NCI-H1417 treated with DMSO at 0.1 percent for 48 hours (cell line): ENCODE results near the gene VAV2.

Experiments used
- DNase-seq: peaks from one replicate; lab custom pipeline; 2025; lab: John Stamatoyannopoulos, UW

The VAV2 gene

DNA sequence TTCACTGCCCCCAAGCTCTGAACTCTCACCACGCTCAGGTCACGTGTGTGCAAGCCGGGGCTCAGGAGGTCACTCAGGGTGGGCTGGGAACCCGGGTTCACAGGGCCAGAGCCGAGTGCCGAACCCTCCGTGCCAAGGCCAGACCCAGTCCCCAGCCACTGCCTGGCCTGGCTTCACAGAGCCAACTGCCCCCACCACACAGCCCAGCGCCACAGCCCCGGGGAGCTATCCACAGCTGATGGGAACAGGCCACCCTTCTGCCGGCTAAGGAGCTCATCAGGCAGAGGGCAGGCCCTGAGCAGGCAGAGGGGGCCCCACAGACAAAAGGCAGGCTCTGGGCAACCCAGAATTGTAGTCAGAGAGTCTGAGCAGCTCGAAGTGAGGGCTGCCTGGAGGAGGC is 117.0 kb downstream of the VAV2 start:
- no peak for DNase-seq

DNA sequence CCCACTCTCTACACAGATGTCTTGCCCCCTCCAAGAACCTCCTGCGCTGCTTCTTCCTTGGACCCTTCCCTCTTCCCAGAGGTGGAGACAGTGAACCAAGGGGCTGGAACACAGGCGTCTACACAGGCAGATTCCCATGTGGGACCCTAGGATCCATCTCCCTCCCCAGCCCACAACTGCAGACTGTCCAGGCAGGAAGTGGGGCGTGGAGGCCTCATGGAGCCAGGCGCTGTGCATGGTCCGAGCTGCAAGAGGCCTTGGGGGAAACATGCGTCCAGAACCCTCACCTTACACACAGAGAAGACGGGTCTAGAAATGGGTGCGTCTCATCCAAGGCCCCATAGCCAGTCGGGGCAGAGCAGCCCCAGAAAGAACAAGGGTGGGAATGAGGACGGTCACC is 117.5 kb downstream of the VAV2 start:
- DNase-seq, result no peak

DNA sequence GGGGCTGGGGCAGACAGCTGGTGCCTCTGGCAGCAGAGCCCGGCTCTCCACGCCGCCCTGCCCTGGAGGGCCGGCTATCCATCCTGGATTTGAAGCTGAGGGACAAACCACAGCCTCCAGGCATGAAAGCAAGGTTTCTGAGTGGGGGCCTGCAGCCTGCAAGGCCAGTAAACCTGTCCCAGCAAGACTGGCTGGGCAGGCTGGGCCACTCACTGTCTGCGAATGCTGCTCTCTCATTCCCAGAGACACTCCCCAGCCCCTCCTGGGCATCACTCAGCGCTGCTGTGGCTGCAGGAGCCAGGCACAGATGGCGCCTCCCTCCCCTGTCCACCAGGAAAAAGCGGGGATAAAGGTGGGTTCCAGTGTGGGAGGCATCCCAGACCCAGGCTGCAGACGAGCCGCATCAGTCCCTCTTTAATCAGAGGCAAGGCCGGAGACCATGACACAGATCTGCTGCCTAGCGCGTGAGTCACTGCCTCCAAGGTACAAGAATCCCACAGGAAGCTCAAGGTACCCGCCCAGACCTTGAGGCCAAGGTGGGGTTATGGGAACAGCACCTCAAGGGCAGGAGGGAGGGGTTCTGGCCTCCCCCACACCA is 118.0 kb downstream of the VAV2 start:
- no peak for DNase-seq

DNA sequence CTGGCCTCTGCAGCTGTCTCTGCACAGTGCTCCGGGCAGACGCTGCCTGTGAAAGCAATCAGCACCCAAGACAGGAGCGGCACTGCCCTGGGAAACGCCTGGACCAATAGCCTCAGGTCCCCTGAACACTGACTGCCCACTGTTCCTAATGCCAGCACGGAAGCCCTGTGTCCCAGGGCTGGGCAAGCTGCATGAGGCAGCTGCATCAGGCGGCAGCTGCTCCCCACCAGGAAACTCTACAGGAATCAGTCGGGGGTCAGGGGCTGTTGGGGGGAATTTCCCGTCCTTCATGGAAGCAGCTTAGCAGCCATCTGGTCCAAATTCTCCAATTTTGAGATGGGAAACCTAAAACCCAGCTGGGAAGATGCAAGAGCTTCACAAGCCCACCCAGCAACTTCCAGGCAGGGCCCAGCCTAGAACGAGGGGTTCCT is 118.6 kb downstream of the VAV2 start:
- no peak for DNase-seq

GRCh38 chr9:133873009-133873408 is 119.1 kb downstream of the VAV2 start:
- DNase-seq, result no peak

GRCh38 chr9:133870598-133871595 is 121.2 kb downstream of the VAV2 start:
- DNase-seq, result no peak

GRCh38 chr9:133869674-133870405 is 122.3 kb downstream of the VAV2 start:
- no peak for DNase-seq

GRCh38 chr9:133868203-133868602 is 123.9 kb downstream of the VAV2 start:
- DNase-seq, result no peak

- DNase-seq, result no peak
Observed at GRCh38 chr9:133866946-133867345, 125.2 kb downstream of the VAV2 start.

DNA sequence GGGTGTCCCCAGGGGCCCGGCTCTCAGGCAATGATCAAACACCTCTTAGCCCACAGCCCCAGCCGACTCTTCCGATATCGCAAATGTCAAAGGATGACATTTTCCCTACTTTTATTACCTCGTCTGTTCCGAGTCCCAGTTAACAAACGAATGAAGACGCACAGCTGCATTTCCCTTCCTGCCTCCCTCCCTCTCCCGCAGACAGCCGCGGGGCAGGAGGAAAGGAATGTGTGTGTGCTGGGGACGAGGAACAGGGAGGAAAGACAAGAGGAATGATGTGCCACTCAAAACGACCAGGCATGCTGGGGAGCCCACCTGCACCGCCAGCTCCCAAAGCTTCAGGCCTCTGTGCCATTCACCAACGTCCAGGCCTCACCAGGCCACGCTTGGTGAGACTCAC is 128.1 kb downstream of the VAV2 start:
- DNase-seq, result no peak

GRCh38 chr9:133863257-133863592 is 128.9 kb downstream of the VAV2 start:
- DNase-seq, result no peak

DNA sequence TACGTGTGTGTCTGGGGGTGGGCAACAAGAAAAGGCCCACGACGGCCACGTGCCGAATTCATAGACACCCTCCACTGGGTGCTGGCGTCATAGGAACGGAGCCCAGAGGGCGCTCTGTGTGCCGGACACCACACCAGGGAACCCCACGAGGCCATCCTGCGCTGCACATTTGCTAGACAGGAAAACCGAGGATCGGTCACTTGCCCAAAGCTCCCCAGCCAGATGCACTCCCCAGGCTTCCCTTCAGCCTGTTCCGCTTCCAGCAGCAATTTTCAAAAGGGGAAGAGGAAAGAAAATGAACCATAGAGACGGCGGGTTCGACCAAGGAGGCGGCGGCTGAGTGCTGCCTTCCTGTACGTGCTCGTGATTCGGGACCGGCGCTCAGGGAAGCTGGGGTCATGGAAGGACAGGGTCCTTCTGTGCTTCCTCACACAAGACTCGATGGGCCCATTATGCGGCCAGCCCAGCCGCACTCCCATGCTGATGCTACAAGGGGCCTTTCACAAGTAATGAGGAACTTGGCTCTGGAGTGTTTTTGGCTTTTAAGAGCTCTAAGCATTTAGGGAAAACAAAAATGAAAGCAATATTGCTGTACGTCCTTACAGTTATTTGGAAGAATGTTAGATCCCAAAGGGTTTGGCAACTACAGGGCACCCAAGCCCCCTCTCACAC is 129.4 kb downstream of the VAV2 start:
- no peak for DNase-seq

GRCh38 chr9:133861692-133862091 is 130.4 kb downstream of the VAV2 start:
- DNase-seq, result no peak

DNA sequence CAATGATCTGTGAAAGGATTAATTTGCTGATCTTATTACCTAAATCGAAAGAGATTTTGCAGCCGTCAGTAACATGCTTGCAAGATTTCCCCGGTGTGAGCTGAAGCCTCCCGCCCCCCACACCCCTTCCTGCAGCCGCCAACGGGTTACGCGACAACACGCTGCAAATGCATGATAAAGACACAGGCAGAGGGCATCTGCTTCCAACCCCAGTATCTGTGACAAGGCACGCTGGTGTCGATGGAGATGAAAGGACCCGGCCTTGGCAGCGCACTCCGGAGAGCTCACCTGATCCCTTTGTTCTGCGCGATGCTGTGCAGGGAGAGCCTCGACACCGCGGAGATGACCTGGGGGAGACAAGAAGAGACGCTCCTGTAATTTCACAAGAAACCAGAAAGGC is 131.0 kb downstream of the VAV2 start:
- no peak for DNase-seq

- DNase-seq, result no peak
Observed at GRCh38 chr9:133858771-133859170, 133.4 kb downstream of the VAV2 start.

- DNase-seq, result no peak
Observed at GRCh38 chr9:133857639-133858038, 134.5 kb downstream of the VAV2 start.

- DNase-seq, result no peak
Observed at GRCh38 chr9:133856798-133857197, 135.3 kb downstream of the VAV2 start.

- DNase-seq, result no peak
Observed at GRCh38 chr9:133855802-133856521, 136.2 kb downstream of the VAV2 start.

DNA sequence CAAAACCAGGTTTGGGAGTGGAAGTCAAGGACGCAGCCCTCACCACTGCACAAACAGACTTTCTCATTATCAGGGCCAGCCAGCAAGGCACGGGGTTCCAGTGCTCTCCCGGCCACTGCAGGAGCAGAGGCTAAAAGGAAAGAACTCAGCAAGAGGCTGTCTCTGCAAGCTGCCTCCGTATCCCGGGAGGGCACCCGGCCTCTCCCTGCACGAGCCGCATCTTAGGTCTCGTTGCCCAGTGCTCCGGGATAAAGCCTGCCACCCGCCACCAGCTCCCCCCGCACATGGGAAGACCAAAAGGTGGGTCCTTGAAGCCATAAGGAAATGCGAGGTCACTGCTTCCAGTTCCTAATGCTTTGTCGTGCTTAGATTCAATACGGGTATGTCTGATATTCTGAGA is 136.8 kb downstream of the VAV2 start:
- no peak for DNase-seq

GRCh38 chr9:133854765-133855164 is 137.4 kb downstream of the VAV2 start:
- DNase-seq, result no peak

DNA sequence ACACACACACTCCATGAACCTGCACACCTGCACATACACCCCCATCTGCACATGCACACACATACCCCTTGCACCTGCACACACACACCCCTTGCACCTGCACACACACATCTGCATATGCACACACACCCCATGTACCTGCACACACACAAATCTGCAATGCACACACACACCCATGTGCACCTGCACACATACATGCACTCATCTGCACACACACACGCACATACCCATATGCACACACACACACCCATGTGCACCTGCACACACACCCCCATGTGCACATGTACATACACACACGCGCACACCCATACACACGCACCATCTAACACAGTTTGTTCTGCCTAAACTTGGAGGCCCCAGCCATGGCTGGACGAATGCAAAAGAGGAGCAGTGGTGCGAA is 138.1 kb downstream of the VAV2 start:
- no peak for DNase-seq

DNA sequence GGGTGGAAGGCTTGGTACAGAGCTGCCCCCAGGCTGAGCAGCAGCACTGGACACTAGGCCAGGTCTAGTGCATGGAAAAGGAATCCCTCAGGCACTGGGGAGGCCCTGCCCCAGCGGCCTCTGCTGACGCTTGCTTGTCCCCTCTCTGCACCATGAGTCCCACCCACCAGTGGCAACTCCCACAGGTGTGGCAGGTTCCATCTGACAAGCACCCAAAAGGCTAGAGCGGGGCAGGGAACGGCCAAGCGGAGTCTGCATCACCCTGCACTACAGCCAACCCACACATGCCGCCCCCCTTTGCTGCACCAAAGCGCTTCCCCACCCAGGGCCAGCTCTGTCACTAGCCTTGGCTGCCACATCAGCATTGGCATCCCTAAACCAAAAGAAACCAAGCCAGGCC is 138.8 kb downstream of the VAV2 start:
- DNase-seq, result no peak
